Jurkat, Clone E6-1 (cell line): ENCODE results near the gene SZRD1.
A peak's percentile ranks its signal among the peaks of the same experiment; 100 is the strongest.
"Not testable (repeated sequence)": the region's sequence is repeated elsewhere in the genome, so short reads cannot be mapped to it uniquely, and the experiment has no call there.

Source experiments
- DNase-seq: peaks from one replicate; pipeline ENCODE4 v3.0.0-alpha.2; 2011; ENCODE audit warnings: low read depth, low spot score
- H3K4me3 ChIP-seq: 2 replicates; pipeline ENCODE4 v1.5.1; 2011; ENCODE audit warnings: mild to moderate bottlenecking, low read length, control low read depth, moderate library complexity

Gene SZRD1

GRCh38 chr1:16365146-16365498 lies 1.9 kb upstream of the SZRD1 start:
- not testable (repeated sequence) for DNase-seq, H3K4me3 ChIP-seq

- no peak for DNase-seq
- peak overlapping the region; percentile 94 for H3K4me3 ChIP-seq
These were observed 371 bp downstream of the SZRD1 start for GRCh38 chr1:16367258-16367967.

- peak overlapping the region; percentile 94 for H3K4me3 ChIP-seq
- no peak for DNase-seq
These were observed 1.2 kb downstream of the SZRD1 start for GRCh38 chr1:16367968-16368890.

GRCh38 chr1:16369821-16370220 lies 2.8 kb downstream of the SZRD1 start:
- no peak for DNase-seq
- no peak overlapping the region for H3K4me3 ChIP-seq

- no peak for DNase-seq
- H3K4me3 ChIP-seq = no peak overlapping the region
These were observed 4.7 kb downstream of the SZRD1 start for GRCh38 chr1:16371725-16372124.

DNA sequence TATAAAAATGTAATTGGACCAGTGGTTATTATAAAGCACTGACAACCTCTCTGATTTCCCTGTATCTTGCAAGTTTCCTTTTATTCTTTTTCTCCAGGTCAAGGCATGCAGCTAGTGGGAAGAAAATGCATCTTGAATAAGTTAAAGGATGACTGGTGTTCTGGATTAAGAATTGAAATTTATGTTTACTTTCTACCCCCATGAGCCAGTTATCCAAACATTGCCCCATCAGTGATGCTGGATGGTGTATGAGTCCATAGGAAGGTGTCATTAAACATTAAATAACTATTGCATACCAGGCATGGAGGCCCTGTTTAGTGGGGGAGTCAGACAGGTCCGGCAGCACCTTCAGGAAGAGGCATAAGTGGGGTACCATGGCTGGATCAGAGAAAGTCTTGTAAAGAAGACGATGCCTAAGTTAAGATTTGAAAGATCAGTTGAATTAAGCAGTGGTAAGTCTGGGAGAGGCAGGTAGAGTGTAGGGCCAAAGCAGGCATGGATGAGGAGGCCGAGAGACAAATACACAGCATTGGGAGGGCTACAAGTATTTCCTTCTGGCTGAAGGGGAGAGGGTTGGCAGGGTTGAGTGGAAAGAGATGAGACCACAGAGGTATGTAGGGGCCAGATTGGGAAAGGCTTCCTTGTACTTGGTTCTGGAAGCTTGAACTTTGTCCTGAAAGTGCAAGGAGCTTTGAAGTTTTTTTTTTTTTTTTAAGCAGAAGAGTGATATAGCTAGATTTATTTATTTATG lies 5.7 kb downstream of the SZRD1 start:
- H3K4me3 ChIP-seq = no peak overlapping the region
- DNase-seq = no peak

GRCh38 chr1:16374266-16374665 lies 7.2 kb downstream of the SZRD1 start:
- H3K4me3 ChIP-seq = no peak overlapping the region
- no peak for DNase-seq

DNA sequence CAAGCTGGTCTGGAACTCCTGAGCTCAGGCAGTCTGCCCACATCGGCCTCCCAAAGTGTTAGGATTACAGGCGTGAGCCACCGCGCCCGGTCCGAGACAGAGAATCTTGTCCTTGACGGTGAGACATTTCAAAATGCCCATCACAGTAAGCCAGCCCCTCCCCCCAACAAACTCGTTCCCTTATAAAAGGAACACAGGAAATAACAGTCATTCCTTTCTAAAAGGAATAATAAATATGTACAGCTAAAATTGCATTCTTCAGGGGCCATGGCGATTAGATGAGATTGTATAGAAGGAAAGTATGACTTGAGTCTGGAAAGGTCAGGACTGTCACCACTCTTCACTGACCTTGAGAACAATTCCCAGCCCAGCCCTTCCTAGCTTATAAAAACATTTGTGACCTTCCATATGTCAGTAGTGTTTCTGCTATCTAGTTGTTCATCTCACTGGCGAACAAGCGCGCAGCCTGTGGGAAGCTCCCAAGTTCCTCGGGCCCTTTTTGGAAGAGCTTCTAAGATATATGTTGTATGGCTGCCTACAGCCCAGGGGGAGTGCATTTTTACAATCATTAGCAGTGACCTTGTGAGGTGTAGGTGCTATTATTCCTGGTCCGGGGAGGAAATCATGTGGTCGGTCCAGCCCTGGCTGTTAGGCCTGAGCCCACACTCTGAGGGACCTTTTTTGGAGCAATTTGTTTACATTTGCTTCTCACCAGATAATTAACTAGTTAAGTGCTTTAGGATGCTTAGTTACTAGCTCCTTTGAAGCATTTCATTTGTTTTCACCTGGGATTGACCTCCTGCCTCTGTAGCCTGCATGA lies 8.7 kb downstream of the SZRD1 start:
- H3K4me3 ChIP-seq = no peak overlapping the region
- DNase-seq = no peak

GRCh38 chr1:16376971-16377370 lies 9.9 kb downstream of the SZRD1 start:
- DNase-seq = no peak
- no peak overlapping the region for H3K4me3 ChIP-seq

DNA sequence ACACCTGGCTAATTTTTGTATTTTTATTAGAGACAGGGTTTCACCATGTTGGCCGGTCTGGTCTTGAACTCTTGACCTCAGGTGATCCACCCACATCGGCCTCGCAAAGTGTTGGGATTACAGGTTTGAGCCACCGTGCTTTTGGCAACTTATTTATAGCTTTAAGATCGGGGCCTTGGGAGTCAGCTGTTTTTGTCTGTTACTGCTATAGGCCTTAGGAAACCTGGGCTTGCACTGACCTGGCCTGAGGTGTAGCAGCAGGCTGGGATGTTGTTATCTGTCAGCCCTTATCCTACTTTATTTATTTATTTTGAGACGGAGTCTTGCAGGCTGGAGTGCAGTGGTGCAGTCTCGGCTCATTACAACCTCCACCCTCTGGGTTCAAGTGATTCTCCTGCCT lies 11.4 kb downstream of the SZRD1 start:
- no peak overlapping the region for H3K4me3 ChIP-seq
- DNase-seq = no peak

DNA sequence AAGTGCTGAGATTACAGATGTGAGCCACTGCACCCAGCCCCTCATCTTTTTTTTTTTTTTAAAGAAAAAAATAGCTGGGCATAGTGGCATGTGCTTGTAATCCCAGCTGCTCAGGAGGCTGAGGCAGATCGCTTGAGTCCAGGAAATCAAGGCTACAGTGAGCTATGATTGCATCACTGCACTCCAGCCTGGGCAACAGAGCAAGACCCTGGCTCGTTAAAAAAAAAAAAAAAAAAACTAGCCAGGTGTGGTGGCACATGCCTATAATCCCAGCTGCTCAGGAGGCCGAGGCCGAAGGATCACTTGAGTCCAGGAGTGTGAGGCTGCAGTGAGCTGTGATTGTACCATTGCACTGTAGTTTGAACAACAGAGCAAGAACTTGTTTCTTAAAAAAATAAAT lies 13.8 kb downstream of the SZRD1 start:
- H3K4me3 ChIP-seq = no peak overlapping the region
- DNase-seq = no peak

DNA sequence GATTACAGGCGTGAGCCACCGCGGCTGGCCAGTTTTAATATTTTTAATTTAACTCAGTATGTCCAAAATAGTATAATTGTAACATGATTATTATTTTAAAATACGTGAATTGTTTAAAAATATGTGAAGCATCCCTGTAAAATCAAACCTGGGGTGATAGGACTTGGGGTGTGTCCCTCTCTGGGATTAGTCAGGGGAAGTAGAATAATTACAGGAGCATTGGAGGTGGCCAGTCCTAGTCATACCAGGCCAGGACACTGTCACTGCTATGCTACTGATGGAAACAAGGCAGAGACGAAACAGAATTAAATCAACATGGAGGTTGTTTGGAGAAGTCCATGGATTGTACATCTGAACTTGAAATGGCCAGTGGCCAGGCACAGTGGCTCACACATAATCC lies 16.8 kb downstream of the SZRD1 start:
- no peak for DNase-seq

DNA sequence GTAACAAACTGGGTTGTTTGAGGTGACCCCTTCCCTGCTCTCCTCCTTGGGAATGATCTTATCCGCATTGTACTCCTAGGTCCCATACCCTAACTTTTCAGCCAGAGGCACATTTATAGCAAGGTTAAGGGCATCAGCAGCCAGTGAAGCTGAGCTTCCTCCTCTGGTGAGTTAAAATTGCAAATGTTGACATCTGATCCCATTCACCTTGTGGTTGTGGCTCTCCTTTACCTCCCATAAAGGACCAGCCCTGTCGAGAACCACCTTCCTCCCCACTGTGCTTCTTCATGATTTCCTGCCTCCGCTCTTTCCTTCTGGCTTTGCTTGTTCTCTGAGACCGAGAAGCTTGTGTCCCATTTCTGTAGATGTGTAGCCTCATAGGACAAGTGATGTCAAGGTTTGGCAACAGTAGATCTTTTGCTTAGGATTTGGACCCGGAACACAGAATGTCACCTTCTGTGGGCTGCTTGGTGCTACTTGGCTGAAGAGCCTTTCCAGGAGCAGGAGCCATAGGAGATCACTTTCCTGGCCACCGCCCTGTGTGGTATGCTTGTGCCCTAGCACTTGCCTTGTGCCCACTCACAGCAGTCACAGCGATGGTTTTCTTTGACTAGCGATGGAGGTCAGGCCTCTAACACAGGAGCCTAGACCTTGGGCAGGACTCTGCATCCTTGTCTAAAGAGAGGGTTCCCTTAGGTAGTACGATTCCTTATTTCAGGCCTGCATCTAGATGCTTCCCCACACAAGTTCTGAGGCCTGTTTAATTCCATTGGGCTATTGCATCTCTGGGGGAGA lies 18.8 kb downstream of the SZRD1 start:
- no peak overlapping the region for H3K4me3 ChIP-seq
- no peak for DNase-seq

More for the DNA sequence above, 16.8 kb downstream of the SZRD1 start:
- no peak overlapping the region for H3K4me3 ChIP-seq

- no peak overlapping the region for H3K4me3 ChIP-seq
- DNase-seq = no peak
These were observed 19.5 kb downstream of the SZRD1 start for GRCh38 chr1:16386454-16387113.

- no peak for DNase-seq
- H3K4me3 ChIP-seq = no peak overlapping the region
These were observed 20.5 kb downstream of the SZRD1 start for GRCh38 chr1:16387201-16388188.

DNA sequence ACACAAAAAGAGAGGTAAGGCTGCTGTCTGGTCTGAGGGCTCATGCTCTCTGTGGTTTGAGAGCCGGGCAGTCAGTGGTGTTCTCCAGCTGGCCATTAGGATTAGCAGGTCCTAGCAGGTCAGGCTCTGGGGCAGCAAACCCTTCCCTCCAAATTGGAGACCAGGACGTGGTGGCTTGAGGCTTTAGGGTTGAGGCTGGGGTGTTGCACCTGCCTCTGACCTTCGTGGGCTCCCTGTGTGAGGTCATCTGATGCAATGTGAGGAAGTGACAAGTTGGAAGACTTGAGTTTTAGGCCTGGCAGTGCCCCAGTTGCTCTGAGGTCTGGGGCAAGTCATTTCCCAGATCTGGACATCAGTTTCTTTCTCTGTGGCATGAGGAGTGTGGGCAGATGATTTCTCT lies 24.4 kb downstream of the SZRD1 start:
- H3K4me3 ChIP-seq = no peak overlapping the region
- DNase-seq = no peak
